Measurements from ENCODE around the gene TMEM139. TPM values are rescaled to one million over a fixed set of nuclear protein-coding genes. Genes with fewer than 3 reads are reported as not detected.

The TMEM139 gene
- total RNA-seq, 1 donor from 2014 or later, result 0.29 TPM

- no peak for DNase-seq (ENCODE audit: low read depth)
These were observed 38.2 kb downstream of the TMEM139 start for GRCh38 chr7:143322760-143323633.

GRCh38 chr7:143323653-143324052, 38.9 kb downstream of the TMEM139 start:
- no peak for DNase-seq (ENCODE audit: low read depth)

DNA sequence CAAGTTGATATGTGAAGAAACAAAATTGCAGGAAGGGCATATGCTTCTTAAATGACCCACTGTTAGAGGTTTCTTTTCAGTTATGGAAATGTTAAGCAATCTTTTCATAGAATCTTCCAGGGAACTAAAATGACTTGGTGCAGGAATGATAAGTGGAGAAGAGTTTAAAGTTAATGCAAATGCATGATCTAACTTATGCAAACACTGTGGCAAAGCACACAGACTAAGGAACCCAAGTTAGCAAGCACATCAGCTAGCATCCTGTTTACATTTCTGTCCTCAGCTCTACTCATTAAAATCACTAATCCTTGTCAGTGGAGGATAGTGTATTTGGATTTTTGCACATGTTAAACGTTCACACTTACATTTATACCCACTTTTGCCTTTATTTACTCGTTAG, 40.5 kb downstream of the TMEM139 start:
- no peak for DNase-seq (ENCODE audit: low read depth)

DNA sequence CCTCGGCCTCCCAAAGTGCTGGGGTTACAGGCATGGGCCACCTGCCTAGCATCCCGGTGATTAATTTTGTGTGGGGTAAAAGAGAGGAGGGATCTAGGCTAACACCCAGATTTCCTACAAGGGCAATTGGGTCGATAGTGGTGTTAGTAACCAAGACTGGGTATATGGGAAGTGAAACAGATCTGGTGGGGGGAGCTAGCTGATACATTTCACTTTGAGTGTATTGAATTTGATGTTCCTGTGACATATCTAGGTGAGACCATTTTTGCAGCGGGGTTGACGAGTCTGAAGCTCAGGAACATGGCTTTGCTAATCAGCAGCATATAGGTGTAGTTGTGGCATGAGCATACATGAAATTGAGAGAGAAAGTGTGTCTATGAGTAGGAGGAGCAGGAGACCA, 43.1 kb downstream of the TMEM139 start:
- no peak for DNase-seq (ENCODE audit: low read depth)

DNA sequence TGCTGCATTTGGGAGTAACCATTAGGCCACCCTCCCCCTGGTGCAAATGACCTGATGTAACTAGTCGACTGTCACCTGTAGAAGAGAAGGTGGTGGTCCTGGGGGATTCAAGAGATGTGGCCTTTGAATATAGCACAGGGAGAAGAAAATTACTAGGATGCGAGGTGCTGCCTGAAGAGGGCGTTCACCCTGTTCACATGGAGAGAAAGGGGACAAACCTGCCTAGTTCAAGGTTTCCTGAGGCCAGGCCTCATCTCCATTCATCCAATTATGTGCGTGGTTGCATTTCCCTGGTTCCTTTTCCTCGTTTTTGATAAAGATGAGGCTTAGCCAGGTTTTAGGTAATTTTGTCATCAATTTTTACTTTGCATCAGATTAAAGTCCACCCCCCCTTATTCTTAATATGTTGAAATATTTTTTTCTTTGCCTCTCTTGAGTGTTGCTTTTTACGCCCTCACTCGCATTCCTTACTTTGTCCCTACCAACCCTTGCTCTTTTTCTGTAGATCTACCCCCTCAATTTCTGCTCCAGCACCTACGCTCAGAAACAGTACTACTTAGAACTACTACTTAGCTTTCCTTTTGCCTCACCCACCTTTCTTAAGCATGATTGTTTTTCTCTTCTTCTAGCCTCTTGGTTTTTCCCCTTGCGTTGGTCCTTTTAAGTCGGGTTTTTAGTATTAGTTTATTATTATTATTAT, 44.9 kb downstream of the TMEM139 start:
- DNase-seq (ENCODE audit: low read depth), result no peak

GRCh38 chr7:143331179-143331801, 46.5 kb downstream of the TMEM139 start:
- DNase-seq (ENCODE audit: low read depth), result peak; percentile 77

DNA sequence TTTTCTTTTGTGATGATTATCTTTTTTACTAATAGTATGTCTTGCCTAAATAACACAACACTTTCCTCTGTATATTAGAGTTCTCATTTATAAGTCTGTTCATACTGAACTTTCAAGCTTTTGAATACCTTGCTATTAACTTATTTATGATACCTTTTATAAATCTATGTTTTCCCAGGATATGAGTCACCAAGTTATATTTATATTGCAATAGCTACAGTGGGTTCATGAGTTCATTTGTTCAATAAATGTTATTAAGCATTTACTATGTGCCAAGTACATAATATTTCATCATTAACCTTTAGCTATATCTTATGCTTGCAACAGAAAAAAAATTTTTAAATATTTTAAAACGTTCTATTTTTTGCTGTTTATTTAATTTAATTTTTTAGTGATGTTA, 49.5 kb downstream of the TMEM139 start:
- no peak for DNase-seq (ENCODE audit: low read depth)

DNA sequence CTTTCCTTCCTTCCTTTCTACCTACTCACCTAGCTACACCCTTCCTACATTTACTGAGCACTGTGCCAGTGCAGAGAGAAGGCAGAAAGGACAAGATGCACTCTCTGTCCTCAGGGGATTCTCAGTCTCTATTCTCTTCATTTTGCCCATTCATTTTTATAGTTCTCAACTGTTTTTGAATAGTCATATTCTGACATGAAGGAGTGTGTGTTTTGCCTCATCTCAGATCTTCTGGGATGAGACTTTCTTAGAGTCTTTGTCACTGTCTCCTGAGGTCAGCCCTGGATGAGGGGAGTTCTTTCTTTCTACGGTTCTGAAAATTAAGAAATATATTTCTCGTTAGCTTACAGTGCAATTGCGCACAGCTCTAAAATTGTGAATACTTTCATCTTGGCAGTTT, 52.5 kb downstream of the TMEM139 start:
- DNase-seq (ENCODE audit: low read depth), result no peak

Other genes with a start within 250 kb of the TMEM139 start
- not detected in 2 replicates for gene OR6V1, start 232.6 kb upstream of the TMEM139 start, total RNA-seq
- not detected in 2 replicates for gene PIP, start 152.9 kb upstream of the TMEM139 start, total RNA-seq
- gene TAS2R39, start 101.5 kb upstream of the TMEM139 start, total RNA-seq, result not detected in 2 replicates
- not detected in 2 replicates for gene TAS2R40, start 62.9 kb upstream of the TMEM139 start, total RNA-seq
- 162 and 208 TPM in 2 replicates for gene GSTK1, start 21.5 kb upstream of the TMEM139 start, total RNA-seq
- 6.0 and 8.8 TPM in 2 replicates for gene CASP2, start 3.4 kb downstream of the TMEM139 start, total RNA-seq
- not detected in 2 replicates for gene CLCN1, start 31.2 kb downstream of the TMEM139 start, total RNA-seq
- gene FAM131B, start 77.8 kb downstream of the TMEM139 start, total RNA-seq, result 1.1 and 1.5 TPM in 2 replicates
- 80.1 and 82.6 TPM in 2 replicates for gene ZYX, start 96.4 kb downstream of the TMEM139 start, total RNA-seq
- gene EPHA1, start 123.9 kb downstream of the TMEM139 start, total RNA-seq, result not detected in 2 replicates
- not detected in 2 replicates for gene TAS2R60, start 158.5 kb downstream of the TMEM139 start, total RNA-seq
- gene TAS2R41, start 192.9 kb downstream of the TMEM139 start, total RNA-seq, result not detected in 2 replicates

Measured in myocyte (in vitro differentiated cells).